ENCODE data around the gene COTL1. TPM values are rescaled to one million over a fixed set of nuclear protein-coding genes. Genes with fewer than 3 reads are reported as not detected.

The COTL1 gene
- total RNA-seq, 1 experiment from 2014 or later, result 34.1 TPM

- no peaks in the 10 kb centered on the region for H3K4me1 ChIP-seq (ENCODE audit: insufficient read depth, low read length, poor library complexity, severe bottlenecking)
- BruUV-seq (replicated peaks), result no TSS peak
- TF ChIP-seq CTCF (conservative IDR thresholded peaks at IDR 0.05; ENCODE audit: low read depth, low read length) (no peak), EZH2 (IDR thresholded peaks at IDR 0.05; ENCODE audit: borderline replicate concordance, low read depth, low read length, poor library complexity, severe bottlenecking) (no peak)
- no peak overlapping the region for H3K27ac ChIP-seq (ENCODE audit: low read depth, low read length, poor library complexity, severe bottlenecking)
- intact Hi-C loops (cut with micrococcal nuclease; ENCODE audit: unreplicated experiment), result no loop called here
- no peak for DNase-seq (ENCODE audit: low spot score)
- CTCF ChIA-PET, result no interaction called here
- no peaks in the 10 kb centered on the region for H3K9me3 ChIP-seq (ENCODE audit: low read depth, low read length, poor library complexity, severe bottlenecking)
- POLR2A ChIA-PET (ENCODE audit: low non-redundant PET), result no interaction called here
- H3K27me3 ChIP-seq (replicated peaks; ENCODE audit: insufficient read depth, low read depth, low read length, poor library complexity), result no peaks in the 10 kb centered on the region
- no peak overlapping the region for H3K4me3 ChIP-seq (ENCODE audit: low read depth, low read length, poor library complexity, severe bottlenecking)
- H3K36me3 ChIP-seq (ENCODE audit: insufficient read depth, low read length, poor library complexity, severe bottlenecking), result no peaks in the 10 kb centered on the region
Measured at GRCh38 chr16:84640145-84640544, 22.3 kb upstream of the COTL1 start.

- no TSS peak for BruUV-seq (replicated peaks)
- no peak for DNase-seq (ENCODE audit: low spot score)
- intact Hi-C loops (cut with micrococcal nuclease; ENCODE audit: unreplicated experiment), result no loop called here
- H3K36me3 ChIP-seq (ENCODE audit: insufficient read depth, low read length, poor library complexity, severe bottlenecking), result no peaks in the 10 kb centered on the region
- TF ChIP-seq EZH2 (IDR thresholded peaks at IDR 0.05; ENCODE audit: borderline replicate concordance, low read depth, low read length, poor library complexity, severe bottlenecking) (no peak), CTCF (conservative IDR thresholded peaks at IDR 0.05; ENCODE audit: low read depth, low read length) (no peak)
- ChIA-PET CTCF (no interaction called here), POLR2A (ENCODE audit: low non-redundant PET) (no interaction called here)
- no peaks in the 10 kb centered on the region for H3K9me3 ChIP-seq (ENCODE audit: low read depth, low read length, poor library complexity, severe bottlenecking)
- no peak overlapping the region for H3K4me3 ChIP-seq (ENCODE audit: low read depth, low read length, poor library complexity, severe bottlenecking)
- H3K27ac ChIP-seq (ENCODE audit: low read depth, low read length, poor library complexity, severe bottlenecking), result no peak overlapping the region
- no peaks in the 10 kb centered on the region for H3K4me1 ChIP-seq (ENCODE audit: insufficient read depth, low read length, poor library complexity, severe bottlenecking)
- no peaks in the 10 kb centered on the region for H3K27me3 ChIP-seq (replicated peaks; ENCODE audit: insufficient read depth, low read depth, low read length, poor library complexity)
Measured at GRCh38 chr16:84638231-84638806, 20.4 kb upstream of the COTL1 start.

GRCh38 chr16:84637709-84638108 is 19.8 kb upstream of the COTL1 start:
- H3K27me3 ChIP-seq (replicated peaks; ENCODE audit: insufficient read depth, low read depth, low read length, poor library complexity), result no peaks in the 10 kb centered on the region
- BruUV-seq (replicated peaks), result no TSS peak
- no peak overlapping the region for H3K4me3 ChIP-seq (ENCODE audit: low read depth, low read length, poor library complexity, severe bottlenecking)
- intact Hi-C loops (cut with micrococcal nuclease; ENCODE audit: unreplicated experiment), result no loop called here
- H3K27ac ChIP-seq (ENCODE audit: low read depth, low read length, poor library complexity, severe bottlenecking), result no peak overlapping the region
- ChIA-PET POLR2A (ENCODE audit: low non-redundant PET) (no interaction called here), CTCF (no interaction called here)
- no peak for DNase-seq (ENCODE audit: low spot score)
- TF ChIP-seq CTCF (conservative IDR thresholded peaks at IDR 0.05; ENCODE audit: low read depth, low read length) (no peak), EZH2 (IDR thresholded peaks at IDR 0.05; ENCODE audit: borderline replicate concordance, low read depth, low read length, poor library complexity, severe bottlenecking) (no peak)
- H3K36me3 ChIP-seq (ENCODE audit: insufficient read depth, low read length, poor library complexity, severe bottlenecking), result no peaks in the 10 kb centered on the region
- H3K4me1 ChIP-seq (ENCODE audit: insufficient read depth, low read length, poor library complexity, severe bottlenecking), result no peaks in the 10 kb centered on the region
- no peaks in the 10 kb centered on the region for H3K9me3 ChIP-seq (ENCODE audit: low read depth, low read length, poor library complexity, severe bottlenecking)
